GM18951 (cell line): ENCODE measurements around the gene SOS2.

ENCODE experiments used
- POLR2A ChIP-seq: IDR thresholded peaks from 4 replicates; pipeline ENCODE4 v1.6.1; 2011; ENCODE audit warnings: mild to moderate bottlenecking; ENCODE audit not compliant: insufficient read length, insufficient read depth; ENCODE audit errors: extremely low read depth
- in situ Hi-C: fragments of 300-500 bp; cut with MboI; formaldehyde crosslinking; loops from one replicate; pipeline ENCODE4 v1.12.0; 2022; ENCODE audit warnings: low sequenced_read_pairs, mixed read lengths, inconsistent platforms; ENCODE audit not compliant: unreplicated experiment

The SOS2 gene

DNA sequence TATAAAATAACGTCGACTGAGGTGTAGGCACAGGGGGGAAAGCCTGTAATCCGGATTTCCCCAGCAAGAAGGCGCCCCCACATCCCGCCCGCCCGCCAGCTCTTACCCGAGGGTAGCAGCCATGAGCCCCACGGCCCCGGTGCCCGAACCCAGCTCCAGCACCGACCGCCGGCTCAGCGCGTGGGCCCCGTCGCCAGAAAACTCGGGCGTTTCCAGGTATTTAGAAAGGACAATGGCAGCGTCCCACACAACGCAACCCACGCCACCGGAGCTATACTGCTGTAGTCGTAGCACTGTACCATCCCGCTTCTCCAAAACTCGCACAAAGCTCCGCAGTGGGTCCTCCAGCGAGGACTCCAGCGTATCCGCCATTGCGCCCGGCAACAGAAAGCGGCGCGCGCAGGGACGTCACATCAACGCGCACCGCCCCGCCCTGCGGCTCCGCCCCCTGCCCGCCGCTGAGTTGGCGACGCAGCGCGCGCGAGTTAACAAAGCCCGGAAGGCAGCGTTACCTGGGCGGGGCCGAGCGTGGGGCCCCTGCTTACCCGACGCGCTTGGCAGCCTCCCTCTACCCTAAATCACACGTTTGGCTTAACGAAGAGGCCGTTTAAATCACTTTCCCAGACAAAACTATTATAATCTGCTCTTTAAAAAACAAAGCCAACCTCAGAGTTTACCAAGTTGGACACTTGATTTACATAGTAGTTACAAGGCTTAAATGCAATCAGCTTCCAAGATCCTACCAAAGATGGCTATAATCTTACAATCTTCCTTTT is 115.0 kb downstream of the SOS2 start, which contains the start of gene VCPKMT:
Gene VCPKMT, minus strand, starts transcription at position 392 of the 776 bp plus-strand sequence. Its CDS starts 20 bp downstream, at position 372.
- in situ Hi-C loops: loop anchor here (25.0 kb wide), 1 partner anchor 479 kb away; the partner anchor contains the start of gene DNAAF2
- TF ChIP-seq POLR2A: peak; percentile 96

GRCh38 chr14:50113381-50114035 is 117.9 kb downstream of the SOS2 start:
- in situ Hi-C loops: loop anchor here (25.0 kb wide), 1 partner anchor 476 kb away; the partner anchor contains the start of gene DNAAF2
- TF ChIP-seq POLR2A: no peak

GRCh38 chr14:50110323-50111037 is 120.9 kb downstream of the SOS2 start:
- no peak for TF ChIP-seq POLR2A
- in situ Hi-C loops: loop anchor here (25.0 kb wide), 1 partner anchor 473 kb away; the partner anchor contains the start of gene DNAAF2

GRCh38 chr14:50109342-50109741 is 122.0 kb downstream of the SOS2 start:
- in situ Hi-C loops: loop anchor here (25.0 kb wide), 1 partner anchor 472 kb away; the partner anchor contains the start of gene DNAAF2
- no peak for TF ChIP-seq POLR2A

GRCh38 chr14:50107850-50108249 is 123.5 kb downstream of the SOS2 start:
- in situ Hi-C loops: loop anchor here (25.0 kb wide), 1 partner anchor 471 kb away; the partner anchor contains the start of gene DNAAF2

GRCh38 chr14:50106178-50106577 is 125.2 kb downstream of the SOS2 start:
- in situ Hi-C loops: loop anchor here (25.0 kb wide), 1 partner anchor 469 kb away; the partner anchor contains the start of gene DNAAF2
- no peak for TF ChIP-seq POLR2A

More at GRCh38 chr14:50107850-50108249, 123.5 kb downstream of the SOS2 start:
- no peak for TF ChIP-seq POLR2A

DNA sequence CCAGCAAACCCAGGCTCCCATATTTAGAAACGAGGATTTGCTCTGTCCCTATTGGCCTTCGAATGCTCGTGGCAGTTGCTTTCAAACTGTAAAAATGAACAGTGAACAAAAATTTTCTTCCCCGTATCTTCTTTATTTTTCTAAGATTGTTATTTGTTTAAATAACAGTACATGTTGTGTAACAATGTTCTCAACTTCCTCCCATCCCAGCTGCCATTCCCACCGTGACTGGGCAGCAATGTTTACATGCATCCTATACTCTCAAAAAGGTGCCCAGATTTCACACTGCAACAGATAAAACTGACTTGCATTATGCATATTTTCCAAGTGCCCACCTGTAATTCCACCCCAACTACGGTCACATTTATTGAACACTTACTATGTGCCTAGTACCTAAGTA is 127.8 kb downstream of the SOS2 start:
- no peak for TF ChIP-seq POLR2A
- in situ Hi-C loops: loop anchor here (25.0 kb wide), 1 partner anchor 466 kb away; the partner anchor contains the start of gene DNAAF2

DNA sequence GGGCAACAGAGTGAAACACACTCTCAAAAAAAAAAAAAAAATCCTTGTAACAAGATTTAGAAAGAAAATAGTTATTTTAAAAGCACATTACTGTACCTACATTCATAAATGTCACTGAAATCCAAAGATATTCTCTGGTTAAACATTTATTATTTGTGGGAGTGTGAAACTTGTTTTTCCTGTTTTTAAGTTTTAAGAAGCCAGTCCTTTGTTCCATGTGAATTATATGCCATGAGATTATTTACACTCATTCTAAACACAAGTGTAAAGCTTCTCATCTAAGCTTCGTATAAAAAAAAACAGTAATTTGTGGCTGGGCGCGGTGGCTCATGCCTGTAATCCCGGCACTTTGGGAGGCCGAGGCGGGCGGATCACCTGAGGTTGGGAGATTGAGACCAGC is 130.0 kb downstream of the SOS2 start:
- TF ChIP-seq POLR2A: no peak
- in situ Hi-C loops: loop anchor here (25.0 kb wide), 1 partner anchor 464 kb away; the partner anchor contains the start of gene DNAAF2

DNA sequence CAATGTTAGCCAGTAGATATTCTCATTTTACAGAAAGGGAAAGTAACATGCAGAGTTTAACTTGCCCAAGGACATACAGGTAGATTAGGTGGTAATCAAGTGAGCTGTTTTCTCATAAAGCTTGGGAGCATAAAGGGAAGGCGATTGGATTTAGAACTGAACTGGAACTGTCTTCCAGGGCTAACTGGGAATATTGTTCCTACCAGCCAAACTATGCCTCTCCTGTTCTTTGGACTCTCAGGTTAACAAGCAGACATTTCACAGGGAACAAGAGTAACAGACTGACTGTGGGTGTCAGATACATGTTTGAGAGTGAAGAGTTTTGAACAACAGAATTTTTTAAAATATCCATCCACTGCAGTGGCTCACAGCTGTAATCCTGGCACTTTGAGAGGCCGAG is 130.6 kb downstream of the SOS2 start:
- in situ Hi-C loops: loop anchor here (25.0 kb wide), 1 partner anchor 464 kb away; the partner anchor contains the start of gene DNAAF2

DNA sequence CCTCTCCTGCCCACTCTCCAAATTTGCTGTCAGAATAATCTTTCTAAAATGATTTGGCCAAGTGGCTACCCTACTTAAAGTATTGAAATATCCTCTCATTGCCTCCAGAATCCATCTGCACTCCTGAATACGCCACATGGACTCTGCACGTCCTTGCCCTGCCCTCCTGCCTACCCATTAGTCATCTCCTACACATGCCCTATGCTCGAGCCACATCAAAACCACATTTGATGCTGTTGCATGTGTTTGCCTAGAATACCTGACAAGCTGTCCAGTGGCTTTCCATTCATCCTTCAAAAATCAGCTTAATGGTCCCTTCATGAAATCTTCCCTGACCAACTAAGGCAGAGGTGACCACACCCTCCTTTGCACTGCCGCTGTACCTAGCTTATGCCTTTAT is 132.0 kb downstream of the SOS2 start:
- in situ Hi-C loops: loop anchor here (5.0 to 10.0 kb wide), 2 partner anchors 55 to 232 kb away; no protein-coding TSS in a partner anchor
- no peak for TF ChIP-seq POLR2A

More for the DNA sequence above, 130.6 kb downstream of the SOS2 start:
- TF ChIP-seq POLR2A: no peak

- in situ Hi-C loops: loop anchor here (5.0 to 10.0 kb wide), 2 partner anchors 51 to 229 kb away; no protein-coding TSS in a partner anchor
These were observed 135.5 kb downstream of the SOS2 start for GRCh38 chr14:50095895-50096294.

GRCh38 chr14:50094056-50094755 is 137.2 kb downstream of the SOS2 start:
- in situ Hi-C loops: loop anchor here (10.0 kb wide), 1 partner anchor 49 kb away; no protein-coding TSS in a partner anchor
- no peak for TF ChIP-seq POLR2A

More at GRCh38 chr14:50095895-50096294, 135.5 kb downstream of the SOS2 start:
- no peak for TF ChIP-seq POLR2A

- TF ChIP-seq POLR2A: no peak
- in situ Hi-C loops: loop anchor here (10.0 kb wide), 1 partner anchor 49 kb away; no protein-coding TSS in a partner anchor
These were observed 137.9 kb downstream of the SOS2 start for GRCh38 chr14:50093496-50093895.
